Naive thymus-derived CD4-positive, alpha-beta T cell (primary cell): ENCODE results near the gene CIITA. TPM values are rescaled to one million over a fixed set of nuclear protein-coding genes. Genes with fewer than 3 reads are reported as not detected.
A peak's percentile ranks its signal among the peaks of the same experiment; 100 is the strongest.

ENCODE experiments used
- ATAC-seq: fragments of 150-1000 bp; cut with Tn5 transposase; 2 replicates; pipeline ENCODE4 v1.10.0; 2021; ENCODE audit warnings: mild to moderate bottlenecking, moderate library complexity
- CTCF ChIA-PET: fragments of 350-600 bp; sonication (Branson Sonifier 250); formaldehyde crosslinking; loops from one replicate; lab custom pipeline; 2021; ENCODE audit warnings: antibody characterized with exemption; lab: Charles Lee
- POLR2A ChIA-PET: fragments of 350-600 bp; sonication (Branson Sonifier 250); formaldehyde crosslinking; loops from one replicate; lab custom pipeline; 2021; ENCODE audit warnings: antibody characterized with exemption, inconsistent platforms; lab: Charles Lee
- DNase-seq, 9 donors: peaks; one replicate each; pipeline versions ENCODE4 v3.0.0 to v3.0.0-alpha.2; 2020 to 2022; ENCODE audit warnings: mixed read lengths in 1 of 9
- H3K27ac ChIP-seq: one replicate; pipeline ENCODE4 v1.7.0; 2013; ENCODE audit warnings: mild to moderate bottlenecking, low read depth, low read length, moderate library complexity
- H3K27me3 ChIP-seq, 2 donors: one replicate each; pipeline ENCODE4 v1.7.0; 2013; ENCODE audit warnings: low read length in 2 of 2, mild to moderate bottlenecking in 2 of 2, moderate library complexity in 2 of 2; ENCODE audit not compliant: control insufficient read depth in 2 of 2, insufficient read depth in 2 of 2
- H3K36me3 ChIP-seq, 3 experiments: 1 replicate in 2 of 3; 2 replicates in 1 of 3; pipeline ENCODE4 v1.7.0; 2013; ENCODE audit warnings: low read length in 3 of 3, mild to moderate bottlenecking in 3 of 3, moderate library complexity in 1 of 3; ENCODE audit not compliant: insufficient read depth in 3 of 3, control insufficient read depth in 2 of 3
- H3K4me1 ChIP-seq, 2 donors: one replicate each; pipeline ENCODE4 v1.7.0; 2013; ENCODE audit warnings: low read length in 2 of 2, mild to moderate bottlenecking in 2 of 2, moderate library complexity in 1 of 2; ENCODE audit not compliant: control insufficient read depth in 2 of 2, insufficient read depth in 2 of 2
- H3K4me3 ChIP-seq: 2 replicates; pipeline ENCODE4 v1.7.0; 2013; ENCODE audit warnings: mild to moderate bottlenecking, low read length
- H3K9me3 ChIP-seq, 3 experiments: 1 replicate in 2 of 3; 2 replicates in 1 of 3; pipeline ENCODE4 v1.7.0; 2013; ENCODE audit warnings: low read length in 3 of 3; ENCODE audit not compliant: control insufficient read depth in 2 of 3
- H3K27ac Mint-ChIP-seq, 9 donors: one replicate each; pipeline ENCODE4 v1.8.0; 2020 to 2022; ENCODE audit warnings: mixed read lengths in 9 of 9, mild to moderate bottlenecking in 8 of 9, moderate library complexity in 5 of 9, inconsistent platforms in 2 of 9
- H3K27me3 Mint-ChIP-seq, 5 donors: one replicate each; pipeline ENCODE4 v1.8.0; 2021 to 2022; ENCODE audit warnings: mixed read lengths in 5 of 5, mild to moderate bottlenecking in 1 of 5
- H3K36me3 Mint-ChIP-seq, 5 donors: one replicate each; pipeline ENCODE4 v1.8.0; 2020 to 2022; ENCODE audit warnings: mixed read lengths in 5 of 5, mild to moderate bottlenecking in 3 of 5, inconsistent platforms in 1 of 5
- H3K4me1 Mint-ChIP-seq, 7 donors: one replicate each; pipeline ENCODE4 v1.8.0; 2020 to 2022; ENCODE audit warnings: mixed read lengths in 7 of 7, mild to moderate bottlenecking in 3 of 7, inconsistent platforms in 1 of 7
- H3K4me3 Mint-ChIP-seq, 10 donors: one replicate each; pipeline ENCODE4 v1.8.0; 2020 to 2022; ENCODE audit warnings: mild to moderate bottlenecking in 10 of 10, mixed read lengths in 10 of 10, moderate library complexity in 6 of 10, inconsistent platforms in 2 of 10
- H3K9me3 Mint-ChIP-seq, 11 donors: one replicate each; pipeline ENCODE4 v1.8.0; 2020 to 2022; ENCODE audit warnings: mixed read lengths in 11 of 11, mild to moderate bottlenecking in 4 of 11, inconsistent platforms in 1 of 11, moderate library complexity in 1 of 11
- intact Hi-C, 2 donors: fragments of 100-400 bp; cut with micrococcal nuclease; formaldehyde crosslinking; loops; one replicate each; pipeline ENCODE4 v1.15.1; 2023
- polyA plus RNA-seq, 2 donors: library from polyadenylated mRNA; unstranded; fragments of 300-500 nt; fragmentation: Illumina TruSeq; gene quantifications; one replicate each; pipeline ENCODE4 v1.2.3, GENCODE V29; 2021
- total RNA-seq, 6 experiments: library from RNA in 5 of 6; stranded (reverse) in 5 of 6; gene quantifications; 1 replicate in 5 of 6; 2 replicates in 1 of 6; pipeline ENCODE4 v1.2.3 and lab custom pipeline; 2021 to 2026

The CIITA gene
- total and polyA plus RNA-seq, 7 experiments from 2014 or later: 0.12 to 72.1 (median 1.7) TPM

DNA sequence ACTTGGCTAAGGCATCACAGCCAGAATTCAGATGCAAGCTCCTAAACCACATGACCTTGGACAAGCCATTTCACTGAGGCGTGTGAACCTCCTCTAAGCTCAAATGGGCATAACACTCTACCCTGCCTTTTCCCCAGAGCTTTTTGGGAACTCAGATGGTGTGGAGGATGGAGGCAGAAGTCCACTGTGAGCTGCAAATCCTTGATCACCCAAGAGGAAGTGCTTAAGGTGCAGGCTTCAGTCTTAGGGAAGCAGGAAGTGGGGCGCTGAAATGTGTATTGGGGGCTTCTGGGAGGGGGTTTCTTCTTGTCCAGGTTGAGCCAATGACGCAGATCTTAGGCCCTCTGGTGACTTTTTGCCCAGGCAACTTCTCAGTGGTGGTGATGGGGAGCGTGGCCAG, 12.9 kb downstream of the CIITA start:
- H3K4me3 ChIP-seq: no peak overlapping the region
- intact Hi-C loops: no loop called here
- Mint-ChIP-seq H3K27me3 (peaks cover 16 to 56% (median 28%) of the 10 kb centered on the region in 5 donors), H3K36me3 (peaks cover 0 to 3% (median 0%) of the 10 kb centered on the region in 5 donors), H3K4me1 (peaks cover 0 to 18% (median 0%) of the 10 kb centered on the region in 7 donors), H3K27ac (no peak overlapping the region), H3K4me3 (no peak overlapping the region), H3K9me3 (no peaks in the 10 kb centered on the region)
- no peaks in the 10 kb centered on the region for H3K36me3 ChIP-seq
- no peaks in the 10 kb centered on the region for H3K27me3 ChIP-seq
- ChIA-PET CTCF (no interaction called here), POLR2A (no interaction called here)
- no peak overlapping the region for H3K27ac ChIP-seq
- H3K4me1 ChIP-seq: no peaks in the 10 kb centered on the region
- ATAC-seq (no peak), DNase-seq (no peak)
- H3K9me3 ChIP-seq: no peaks in the 10 kb centered on the region

DNA sequence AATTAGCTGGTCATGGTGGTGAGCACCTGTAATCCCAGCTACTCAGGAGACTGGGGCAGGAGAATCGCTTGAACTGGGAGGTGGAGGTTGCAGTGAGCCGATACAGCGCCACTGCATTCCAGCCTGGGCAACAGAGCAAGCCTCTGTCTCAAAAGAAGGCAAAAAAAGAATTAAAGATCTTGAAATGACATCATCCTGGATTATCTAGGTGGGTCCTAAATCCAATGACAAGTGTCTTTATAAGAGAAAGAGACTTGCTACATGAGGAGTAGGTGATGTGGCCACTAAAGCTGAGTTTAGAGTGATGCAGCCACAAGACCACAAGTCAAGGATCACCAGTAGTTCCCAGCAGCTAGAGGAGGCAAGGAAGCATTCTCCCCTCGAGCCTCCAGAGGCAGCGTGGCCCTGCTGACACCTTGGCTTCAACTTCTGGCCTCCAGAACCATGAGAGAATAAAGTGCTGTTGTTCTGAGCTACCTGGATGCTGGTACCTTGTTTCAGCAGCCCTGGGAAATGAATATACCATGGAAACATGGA, 15.8 kb downstream of the CIITA start:
- Histone ChIP-seq H3K9me3 (no peaks in the 10 kb centered on the region), H3K27ac (no peak overlapping the region), H3K4me1 (no peaks in the 10 kb centered on the region), H3K4me3 (no peak overlapping the region), H3K36me3 (no peaks in the 10 kb centered on the region), H3K27me3 (no peaks in the 10 kb centered on the region)
- ATAC-seq (no peak), DNase-seq (no peak)
- H3K27ac Mint-ChIP-seq: no peak overlapping the region
- peaks cover 0 to 14% (median 4%) of the 10 kb centered on the region in 5 donors for H3K36me3 Mint-ChIP-seq
- H3K4me3 Mint-ChIP-seq: no peak overlapping the region
- ChIA-PET POLR2A (no interaction called here), CTCF (no interaction called here)
- intact Hi-C loops: no loop called here
- peaks cover 0 to 17% (median 0%) of the 10 kb centered on the region in 7 donors for H3K4me1 Mint-ChIP-seq
- peaks cover 10 to 54% (median 14%) of the 10 kb centered on the region in 5 donors for H3K27me3 Mint-ChIP-seq
- peaks cover 0 to 2% (median 0%) of the 10 kb centered on the region in 11 donors for H3K9me3 Mint-ChIP-seq

DNA sequence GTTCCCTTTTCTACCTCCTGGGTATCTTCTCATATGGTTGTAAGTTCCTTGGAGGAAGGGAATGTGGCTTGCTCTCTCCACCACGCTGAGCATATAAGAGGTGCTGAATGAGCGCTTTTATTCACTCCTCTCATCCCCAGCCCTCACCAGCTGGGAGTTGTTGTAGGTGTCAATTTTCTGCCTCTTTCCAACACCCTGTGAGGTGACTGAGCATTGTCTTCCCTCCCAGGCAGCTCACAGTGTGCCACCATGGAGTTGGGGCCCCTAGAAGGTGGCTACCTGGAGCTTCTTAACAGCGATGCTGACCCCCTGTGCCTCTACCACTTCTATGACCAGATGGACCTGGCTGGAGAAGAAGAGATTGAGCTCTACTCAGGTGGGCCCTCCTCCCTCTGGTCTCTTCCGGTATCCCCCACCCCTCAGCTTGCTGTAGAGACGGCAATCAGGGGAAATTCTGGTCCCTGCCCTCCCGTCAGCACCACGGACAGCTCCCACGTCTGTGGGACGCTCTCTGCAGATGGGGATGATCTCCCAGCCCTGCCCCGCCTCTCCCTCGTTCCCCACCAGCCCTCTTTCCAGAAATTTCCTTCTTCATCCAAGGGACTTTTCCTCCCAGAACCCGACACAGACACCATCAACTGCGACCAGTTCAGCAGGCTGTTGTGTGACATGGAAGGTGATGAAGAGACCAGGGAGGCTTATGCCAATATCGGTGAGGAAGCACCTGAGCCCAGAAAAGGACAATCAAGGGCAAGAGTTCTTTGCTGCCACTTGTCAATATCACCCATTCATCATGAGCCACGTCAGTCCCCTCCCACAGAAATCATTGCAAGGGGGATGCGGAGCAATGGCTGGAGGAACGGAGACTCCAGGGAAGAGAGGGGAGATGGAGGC, 18.3 kb downstream of the CIITA start:
- peak in 4 of 9 donors; percentile 11 to 57 (median 20) for DNase-seq
- no peak overlapping the region for H3K27ac ChIP-seq
- H3K9me3 ChIP-seq: no peaks in the 10 kb centered on the region
- peaks cover 0 to 13% (median 0%) of the 10 kb centered on the region in 7 donors for H3K4me1 Mint-ChIP-seq
- intact Hi-C loops: no loop called here
- no peaks in the 10 kb centered on the region for H3K4me1 ChIP-seq
- ChIA-PET CTCF (no interaction called here), POLR2A (no interaction called here)
- H3K36me3 Mint-ChIP-seq: peaks cover 0 to 26% (median 4%) of the 10 kb centered on the region in 5 donors
- H3K9me3 Mint-ChIP-seq: peaks cover 0 to 2% (median 0%) of the 10 kb centered on the region in 11 donors
- no peaks in the 10 kb centered on the region for H3K36me3 ChIP-seq
- no peak overlapping the region for H3K27ac Mint-ChIP-seq
- no peaks in the 10 kb centered on the region for H3K27me3 ChIP-seq
- H3K27me3 Mint-ChIP-seq: peaks cover 0 to 48% (median 5%) of the 10 kb centered on the region in 5 donors
- no peak overlapping the region for H3K4me3 Mint-ChIP-seq
- no peak for ATAC-seq
- H3K4me3 ChIP-seq: no peak overlapping the region

DNA sequence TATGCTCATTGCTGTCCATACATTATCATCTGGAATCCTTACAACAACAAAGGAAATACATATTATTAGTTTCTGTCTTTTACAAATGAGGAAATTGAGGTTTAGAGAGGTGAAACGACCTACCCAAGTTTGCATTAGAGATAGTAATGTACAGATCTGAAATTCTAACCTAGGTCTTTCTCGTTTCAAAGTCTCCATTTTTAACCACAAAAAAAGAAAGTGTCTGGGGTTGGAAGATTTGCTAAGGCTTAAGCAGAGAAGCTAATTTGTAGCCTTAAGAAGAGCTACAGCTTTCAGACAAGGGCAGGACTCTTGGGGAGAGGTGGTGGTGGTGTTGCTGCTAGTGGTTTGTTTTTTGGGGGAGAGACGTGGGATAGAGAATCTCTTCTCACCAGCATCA, 19.2 kb downstream of the CIITA start:
- Mint-ChIP-seq H3K27me3 (peaks cover 0 to 41% (median 5%) of the 10 kb centered on the region in 5 donors), H3K4me3 (no peak overlapping the region), H3K36me3 (peaks cover 0 to 31% (median 4%) of the 10 kb centered on the region in 5 donors), H3K9me3 (peaks cover 0 to 2% (median 0%) of the 10 kb centered on the region in 11 donors), H3K27ac (no peak overlapping the region), H3K4me1 (peaks cover 0 to 12% (median 0%) of the 10 kb centered on the region in 7 donors)
- Histone ChIP-seq H3K4me1 (no peaks in the 10 kb centered on the region), H3K36me3 (no peaks in the 10 kb centered on the region), H3K4me3 (no peak overlapping the region), H3K27me3 (no peaks in the 10 kb centered on the region), H3K9me3 (no peaks in the 10 kb centered on the region), H3K27ac (no peak overlapping the region)
- intact Hi-C loops: no loop called here
- no peak for ATAC-seq
- CTCF ChIA-PET: no interaction called here
- no peak for DNase-seq
- POLR2A ChIA-PET: no interaction called here

DNA sequence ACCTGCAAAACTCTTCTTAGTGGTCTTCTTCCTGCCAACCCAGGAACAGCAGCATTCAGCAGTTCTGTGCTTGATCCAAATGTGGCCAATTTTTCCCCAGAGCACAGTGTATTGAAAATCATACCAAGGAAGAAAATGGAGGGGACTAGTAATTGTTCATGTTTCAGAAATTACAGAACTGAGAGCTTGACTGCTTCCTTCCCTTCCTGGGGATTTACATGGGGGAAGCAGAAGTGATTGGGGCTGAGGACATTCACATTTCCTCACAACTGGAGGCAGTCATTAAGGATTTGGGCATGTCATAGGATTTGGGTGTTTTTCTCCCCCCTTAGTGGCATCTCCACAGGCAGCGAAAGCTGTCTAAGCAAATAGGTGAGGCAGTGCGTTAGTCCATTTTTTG, 19.7 kb downstream of the CIITA start:
- Histone ChIP-seq H3K27me3 (no peaks in the 10 kb centered on the region), H3K9me3 (no peaks in the 10 kb centered on the region), H3K4me1 (no peaks in the 10 kb centered on the region), H3K4me3 (no peak overlapping the region), H3K36me3 (no peaks in the 10 kb centered on the region), H3K27ac (no peak overlapping the region)
- H3K9me3 Mint-ChIP-seq: peaks cover 0 to 4% (median 0%) of the 10 kb centered on the region in 11 donors
- H3K36me3 Mint-ChIP-seq: peaks cover 0 to 31% (median 4%) of the 10 kb centered on the region in 5 donors
- intact Hi-C loops: no loop called here
- no peak overlapping the region for H3K27ac Mint-ChIP-seq
- ChIA-PET POLR2A (no interaction called here), CTCF (no interaction called here)
- peaks cover 0 to 12% (median 0%) of the 10 kb centered on the region in 7 donors for H3K4me1 Mint-ChIP-seq
- peak; percentile 52 for ATAC-seq
- no peak for DNase-seq
- H3K4me3 Mint-ChIP-seq: no peak overlapping the region
- H3K27me3 Mint-ChIP-seq: peaks cover 0 to 41% (median under 1%) of the 10 kb centered on the region in 5 donors

DNA sequence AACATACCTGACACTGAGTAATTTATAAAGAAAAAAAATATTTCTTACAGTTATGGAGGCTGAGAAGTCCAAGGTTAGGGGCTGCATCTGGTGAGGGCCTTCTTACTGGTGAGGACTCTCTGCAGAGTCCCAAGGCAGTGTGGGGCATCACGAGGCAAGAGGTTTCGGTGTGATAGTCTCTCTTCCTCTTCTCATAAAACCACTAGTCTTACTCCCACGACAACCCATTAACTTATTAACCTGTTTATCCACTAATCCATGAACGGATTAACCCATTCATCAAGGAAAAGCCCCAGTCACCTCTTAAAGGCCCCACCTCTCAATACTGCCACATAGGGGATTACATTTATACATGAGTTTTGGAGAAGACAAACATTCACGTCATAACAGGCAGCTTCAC, 20.1 kb downstream of the CIITA start:
- peaks cover 0 to 4% (median 0%) of the 10 kb centered on the region in 11 donors for H3K9me3 Mint-ChIP-seq
- DNase-seq (no peak), ATAC-seq (no peak)
- H3K36me3 Mint-ChIP-seq: peaks cover 0 to 32% (median 4%) of the 10 kb centered on the region in 5 donors
- no peak overlapping the region for H3K4me3 Mint-ChIP-seq
- peaks cover 0 to 41% (median 0%) of the 10 kb centered on the region in 5 donors for H3K27me3 Mint-ChIP-seq
- no peaks in the 10 kb centered on the region for H3K27me3 ChIP-seq
- H3K4me1 ChIP-seq: no peaks in the 10 kb centered on the region
- H3K4me3 ChIP-seq: no peak overlapping the region
- no peaks in the 10 kb centered on the region for H3K36me3 ChIP-seq
- H3K27ac Mint-ChIP-seq: no peak overlapping the region
- H3K4me1 Mint-ChIP-seq: peaks cover 0 to 12% (median 0%) of the 10 kb centered on the region in 7 donors
- intact Hi-C loops: no loop called here
- POLR2A ChIA-PET: no interaction called here
- H3K9me3 ChIP-seq: no peaks in the 10 kb centered on the region
- CTCF ChIA-PET: no interaction called here
- no peak overlapping the region for H3K27ac ChIP-seq
